Naive thymus-derived CD4-positive, alpha-beta T cell (primary cell): ENCODE measurements around the gene TRABD2B. TPM values are rescaled to one million over a fixed set of nuclear protein-coding genes. Genes with fewer than 3 reads are reported as not detected.

Source experiments
- ATAC-seq: fragments of 150-1000 bp; cut with Tn5 transposase; 2 replicates; pipeline ENCODE4 v1.10.0; 2021; ENCODE audit warnings: mild to moderate bottlenecking, moderate library complexity
- CTCF ChIA-PET: fragments of 350-600 bp; sonication (Branson Sonifier 250); formaldehyde crosslinking; loops from one replicate; lab custom pipeline; 2021; ENCODE audit warnings: antibody characterized with exemption; lab: Charles Lee
- POLR2A ChIA-PET: fragments of 350-600 bp; sonication (Branson Sonifier 250); formaldehyde crosslinking; loops from one replicate; lab custom pipeline; 2021; ENCODE audit warnings: antibody characterized with exemption, inconsistent platforms; lab: Charles Lee
- DNase-seq, 9 donors: peaks; one replicate each; pipeline versions ENCODE4 v3.0.0 to v3.0.0-alpha.2; 2020 to 2022; ENCODE audit warnings: mixed read lengths in 1 of 9
- H3K27ac ChIP-seq: one replicate; pipeline ENCODE4 v1.7.0; 2013; ENCODE audit warnings: mild to moderate bottlenecking, low read depth, low read length, moderate library complexity
- H3K27me3 ChIP-seq, 2 donors: one replicate each; pipeline ENCODE4 v1.7.0; 2013; ENCODE audit warnings: low read length in 2 of 2, mild to moderate bottlenecking in 2 of 2, moderate library complexity in 2 of 2; ENCODE audit not compliant: control insufficient read depth in 2 of 2, insufficient read depth in 2 of 2
- H3K36me3 ChIP-seq, 3 experiments: 1 replicate in 2 of 3; 2 replicates in 1 of 3; pipeline ENCODE4 v1.7.0; 2013; ENCODE audit warnings: low read length in 3 of 3, mild to moderate bottlenecking in 3 of 3, moderate library complexity in 1 of 3; ENCODE audit not compliant: insufficient read depth in 3 of 3, control insufficient read depth in 2 of 3
- H3K4me1 ChIP-seq, 2 donors: one replicate each; pipeline ENCODE4 v1.7.0; 2013; ENCODE audit warnings: low read length in 2 of 2, mild to moderate bottlenecking in 2 of 2, moderate library complexity in 1 of 2; ENCODE audit not compliant: control insufficient read depth in 2 of 2, insufficient read depth in 2 of 2
- H3K4me3 ChIP-seq: 2 replicates; pipeline ENCODE4 v1.7.0; 2013; ENCODE audit warnings: mild to moderate bottlenecking, low read length
- H3K9me3 ChIP-seq, 3 experiments: 1 replicate in 2 of 3; 2 replicates in 1 of 3; pipeline ENCODE4 v1.7.0; 2013; ENCODE audit warnings: low read length in 3 of 3; ENCODE audit not compliant: control insufficient read depth in 2 of 3
- H3K27ac Mint-ChIP-seq, 9 donors: one replicate each; pipeline ENCODE4 v1.8.0; 2020 to 2022; ENCODE audit warnings: mixed read lengths in 9 of 9, mild to moderate bottlenecking in 8 of 9, moderate library complexity in 5 of 9, inconsistent platforms in 2 of 9
- H3K27me3 Mint-ChIP-seq, 5 donors: one replicate each; pipeline ENCODE4 v1.8.0; 2021 to 2022; ENCODE audit warnings: mixed read lengths in 5 of 5, mild to moderate bottlenecking in 1 of 5
- H3K36me3 Mint-ChIP-seq, 5 donors: one replicate each; pipeline ENCODE4 v1.8.0; 2020 to 2022; ENCODE audit warnings: mixed read lengths in 5 of 5, mild to moderate bottlenecking in 3 of 5, inconsistent platforms in 1 of 5
- H3K4me1 Mint-ChIP-seq, 7 donors: one replicate each; pipeline ENCODE4 v1.8.0; 2020 to 2022; ENCODE audit warnings: mixed read lengths in 7 of 7, mild to moderate bottlenecking in 3 of 7, inconsistent platforms in 1 of 7
- H3K4me3 Mint-ChIP-seq, 10 donors: one replicate each; pipeline ENCODE4 v1.8.0; 2020 to 2022; ENCODE audit warnings: mild to moderate bottlenecking in 10 of 10, mixed read lengths in 10 of 10, moderate library complexity in 6 of 10, inconsistent platforms in 2 of 10
- H3K9me3 Mint-ChIP-seq, 11 donors: one replicate each; pipeline ENCODE4 v1.8.0; 2020 to 2022; ENCODE audit warnings: mixed read lengths in 11 of 11, mild to moderate bottlenecking in 4 of 11, inconsistent platforms in 1 of 11, moderate library complexity in 1 of 11
- intact Hi-C, 2 donors: fragments of 100-400 bp; cut with micrococcal nuclease; formaldehyde crosslinking; loops; one replicate each; pipeline ENCODE4 v1.15.1; 2023
- polyA plus RNA-seq, 2 donors: library from polyadenylated mRNA; unstranded; fragments of 300-500 nt; fragmentation: Illumina TruSeq; gene quantifications; one replicate each; pipeline ENCODE4 v1.2.3, GENCODE V29; 2021
- total RNA-seq, 6 experiments: library from RNA in 5 of 6; stranded (reverse) in 5 of 6; gene quantifications; 1 replicate in 5 of 6; 2 replicates in 1 of 6; pipeline ENCODE4 v1.2.3 and lab custom pipeline; 2021 to 2026

The TRABD2B gene
- total and polyA plus RNA-seq, 7 experiments from 2014 or later = not detected

- H3K9me3 Mint-ChIP-seq = peaks cover 0 to 2% (median 0%) of the 10 kb centered on the region in 11 donors
- DNase-seq (no peak), ATAC-seq (no peak)
- intact Hi-C loops = no loop called here
- CTCF ChIA-PET = interaction anchor here (1.8 kb wide), 1 partner anchor 13 kb away, joined by 4 read pairs; no protein-coding TSS in a partner anchor
- H3K4me1 Mint-ChIP-seq = peaks cover 0 to 8% (median 2%) of the 10 kb centered on the region in 7 donors
- Histone ChIP-seq H3K36me3 (no peaks in the 10 kb centered on the region), H3K4me1 (peaks cover 8 to 10% of the 10 kb centered on the region in 2 donors), H3K4me3 (no peak overlapping the region), H3K27me3 (peaks cover 11 to 20% of the 10 kb centered on the region in 2 donors), H3K9me3 (no peaks in the 10 kb centered on the region), H3K27ac (no peak overlapping the region)
- POLR2A ChIA-PET = no interaction called here
- H3K27me3 Mint-ChIP-seq = peaks cover 61 to 82% (median 71%) of the 10 kb centered on the region in 5 donors
- no peak overlapping the region for H3K4me3 Mint-ChIP-seq
- no peak overlapping the region for H3K27ac Mint-ChIP-seq
- H3K36me3 Mint-ChIP-seq = no peaks in the 10 kb centered on the region
Measured at GRCh38 chr1:47713333-47713953, 283.7 kb downstream of the TRABD2B start.

- intact Hi-C loops = no loop called here
- ChIA-PET CTCF (interaction anchor here (1.8 kb wide), 2 partner anchors 14 to 520 kb away, joined by 4 to 6 read pairs; no protein-coding TSS in a partner anchor), POLR2A (no interaction called here)
- peaks cover 5 to 20% of the 10 kb centered on the region in 2 donors for H3K27me3 ChIP-seq
- no peak for DNase-seq
- peaks cover 0 to 12% (median 5%) of the 10 kb centered on the region in 7 donors for H3K4me1 Mint-ChIP-seq
- peaks cover 8 to 10% of the 10 kb centered on the region in 2 donors for H3K4me1 ChIP-seq
- H3K4me3 Mint-ChIP-seq = no peak overlapping the region
- H3K9me3 Mint-ChIP-seq = peaks cover 0 to 2% (median 0%) of the 10 kb centered on the region in 11 donors
- no peaks in the 10 kb centered on the region for H3K36me3 ChIP-seq
- H3K9me3 ChIP-seq = no peaks in the 10 kb centered on the region
- no peak overlapping the region for H3K27ac ChIP-seq
- peaks cover 65 to 82% (median 70%) of the 10 kb centered on the region in 5 donors for H3K27me3 Mint-ChIP-seq
- no peak overlapping the region for H3K4me3 ChIP-seq
- H3K36me3 Mint-ChIP-seq = no peaks in the 10 kb centered on the region
- ATAC-seq = no peak
- H3K27ac Mint-ChIP-seq = no peak overlapping the region
Measured at GRCh38 chr1:47712596-47713299, 284.4 kb downstream of the TRABD2B start.

- CTCF ChIA-PET = interaction anchor here (1.8 to 2.2 kb wide), 3 partner anchors 15 to 519 kb away, joined by 4 to 10 read pairs (median 6); partner anchors contain the start of gene FOXD2
- no peak overlapping the region for H3K27ac ChIP-seq
- H3K27me3 ChIP-seq = peaks cover 5 to 20% of the 10 kb centered on the region in 2 donors
- H3K4me1 Mint-ChIP-seq = peaks cover 0 to 12% (median 5%) of the 10 kb centered on the region in 7 donors
- peaks cover 60 to 82% (median 68%) of the 10 kb centered on the region in 5 donors for H3K27me3 Mint-ChIP-seq
- intact Hi-C loops = loop anchor here in 1 of 2 donors (2.0 kb wide), 1 partner anchor 323 kb away; no protein-coding TSS in a partner anchor
- peak overlapping the region in 1 of 10 donors; percentile 38 for H3K4me3 Mint-ChIP-seq
- H3K9me3 ChIP-seq = no peaks in the 10 kb centered on the region
- H3K36me3 Mint-ChIP-seq = no peaks in the 10 kb centered on the region
- no peaks in the 10 kb centered on the region for H3K36me3 ChIP-seq
- no peak overlapping the region for H3K27ac Mint-ChIP-seq
- ATAC-seq (no peak), DNase-seq (no peak)
- peaks cover 8 to 10% of the 10 kb centered on the region in 2 donors for H3K4me1 ChIP-seq
- POLR2A ChIA-PET = no interaction called here
- H3K4me3 ChIP-seq = no peak overlapping the region
- H3K9me3 Mint-ChIP-seq = peaks cover 0 to 2% (median 0%) of the 10 kb centered on the region in 11 donors
Measured at GRCh38 chr1:47711848-47712492, 285.2 kb downstream of the TRABD2B start.

GRCh38 chr1:47711184-47711847, 285.9 kb downstream of the TRABD2B start:
- peak overlapping the region in 1 of 10 donors; percentile 75 for H3K4me3 Mint-ChIP-seq
- intact Hi-C loops = loop anchor here in 1 of 2 donors (2.0 kb wide), 1 partner anchor 323 kb away; no protein-coding TSS in a partner anchor
- Histone ChIP-seq H3K4me3 (no peak overlapping the region), H3K27me3 (peaks cover 5 to 20% of the 10 kb centered on the region in 2 donors), H3K36me3 (no peaks in the 10 kb centered on the region), H3K9me3 (no peaks in the 10 kb centered on the region), H3K4me1 (peaks cover 8 to 10% of the 10 kb centered on the region in 2 donors), H3K27ac (no peak overlapping the region)
- peaks cover 0 to 2% (median 0%) of the 10 kb centered on the region in 11 donors for H3K9me3 Mint-ChIP-seq
- CTCF ChIA-PET = interaction anchor here (1.8 to 2.2 kb wide), 3 partner anchors 15 to 518 kb away, joined by 4 to 10 read pairs (median 6); partner anchors contain the start of gene FOXD2
- no peak for ATAC-seq
- peaks cover 53 to 80% (median 67%) of the 10 kb centered on the region in 5 donors for H3K27me3 Mint-ChIP-seq
- POLR2A ChIA-PET = no interaction called here
- peaks cover 0 to 12% (median 5%) of the 10 kb centered on the region in 7 donors for H3K4me1 Mint-ChIP-seq
- DNase-seq = no peak
- H3K27ac Mint-ChIP-seq = no peak overlapping the region
- no peaks in the 10 kb centered on the region for H3K36me3 Mint-ChIP-seq

Other genes with a start within 250 kb of the TRABD2B start
- gene SLC5A9, start 225.3 kb upstream of the TRABD2B start, total RNA-seq = not detected
- not detected for gene SLC5A9, start 225.3 kb upstream of the TRABD2B start, polyA plus RNA-seq